WTC11 (cell line): ENCODE data around the gene RNF212. TPM values are rescaled to one million over a fixed set of nuclear protein-coding genes. Genes with fewer than 3 reads are reported as not detected.

Experiments used
- ATAC-seq: fragments of 200-7000 bp; cut with Tn5 transposase; 2 replicates; pipeline ENCODE4 v1.10.0; 2021; ENCODE audit warnings: mild to moderate bottlenecking, moderate library complexity
- CTCF ChIA-PET: fragments of 300-600 bp; sonication (Branson Sonifier 250); formaldehyde crosslinking; loops from one replicate; lab custom pipeline; 2021; ENCODE audit warnings: antibody characterized with exemption; lab: Charles Lee
- POLR2A ChIA-PET: fragments of 350-600 bp; sonication (Branson Sonifier 250); formaldehyde crosslinking; loops from one replicate; lab custom pipeline; 2021; ENCODE audit warnings: antibody characterized with exemption; lab: Charles Lee
- DNase-seq: peaks from one replicate; pipeline ENCODE4 v3.0.0; 2021; ENCODE audit warnings: low spot score
- H3K27ac Mint-ChIP-seq: 2 replicates; pipeline ENCODE4 v1.8.0; 2021; ENCODE audit warnings: mixed read lengths
- H3K27me3 Mint-ChIP-seq: 2 replicates; pipeline ENCODE4 v1.8.0; 2021; ENCODE audit warnings: low read depth, mild to moderate bottlenecking, moderate library complexity, mixed read lengths
- H3K36me3 Mint-ChIP-seq: 2 replicates; pipeline ENCODE4 v1.8.0; 2021; ENCODE audit warnings: mixed read lengths
- H3K4me1 Mint-ChIP-seq: 2 replicates; pipeline ENCODE4 v1.8.0; 2022; ENCODE audit warnings: mixed read lengths
- H3K4me3 Mint-ChIP-seq: 2 replicates; pipeline ENCODE4 v1.8.0; 2021; ENCODE audit warnings: mild to moderate bottlenecking, moderate library complexity, mixed read lengths
- H3K9me3 Mint-ChIP-seq: 2 replicates; pipeline ENCODE4 v1.8.0; 2021; ENCODE audit warnings: mixed read lengths
- CDX4 ChIP-seq: fragments of 250-450 bp; sonication (Bioruptor Pico); IDR thresholded peaks from 2 replicates; pipeline ENCODE4 v1.9.0; 2021; ENCODE audit warnings: moderate library complexity, mild to moderate bottlenecking, inconsistent platforms, borderline replicate concordance
- E2F4 ChIP-seq: sonication (generic); formaldehyde crosslinking; IDR thresholded peaks from 2 replicates; pipeline ENCODE4 v1.8.1; 2022; ENCODE audit warnings: low read depth, mild to moderate bottlenecking, moderate library complexity, missing genetic modification reagents, borderline replicate concordance
- FOXJ3 ChIP-seq: sonication (generic); formaldehyde crosslinking; IDR thresholded peaks from 2 replicates; pipeline ENCODE4 v1.9.0; 2021; ENCODE audit warnings: missing genetic modification reagents, mild to moderate bottlenecking, borderline replicate concordance
- GTF2I ChIP-seq: fragments of 250-450 bp; sonication (Bioruptor Pico); conservative IDR thresholded peaks from 2 replicates; pipeline ENCODE4 v1.4.0; 2021; ENCODE audit warnings: mild to moderate bottlenecking
- OVOL2 ChIP-seq: fragments of 250-450 bp; sonication (Bioruptor Pico); IDR thresholded peaks from 2 replicates; pipeline ENCODE4 v1.9.0; 2021; ENCODE audit warnings: mild to moderate bottlenecking, borderline replicate concordance
- ZBTB21 ChIP-seq: sonication (generic); formaldehyde crosslinking; IDR thresholded peaks from 2 replicates; pipeline ENCODE4 v1.8.1; 2023; ENCODE audit warnings: mild to moderate bottlenecking, missing genetic modification reagents, borderline replicate concordance
- ZNF396 ChIP-seq: fragments of 250-450 bp; sonication (Bioruptor Pico); IDR thresholded peaks from 2 replicates; pipeline ENCODE4 v1.8.0; 2021; ENCODE audit warnings: mild to moderate bottlenecking, moderate library complexity, borderline replicate concordance
- ZNF416 ChIP-seq: fragments of 250-450 bp; sonication (Bioruptor Pico); IDR thresholded peaks from 2 replicates; pipeline ENCODE4 v1.9.0; 2021; ENCODE audit warnings: mild to moderate bottlenecking, inconsistent platforms
- ZNF671 ChIP-seq: fragments of 250-450 bp; sonication (Bioruptor Pico); IDR thresholded peaks from 2 replicates; pipeline ENCODE4 v1.8.0; 2021; ENCODE audit warnings: mild to moderate bottlenecking
- total RNA-seq: library from RNA; stranded (reverse); gene quantifications from 3 replicates; pipeline ENCODE4 v1.2.3, GENCODE V29; 2021
- TF ChIP-seq, protein P1 (sequence below): sonication (generic); formaldehyde crosslinking; IDR thresholded peaks from 2 replicates; pipeline ENCODE4 v1.8.0; 2022; ENCODE audit warnings: mild to moderate bottlenecking, missing genetic modification reagents
- TF ChIP-seq, protein P2 (sequence below): sonication (generic); formaldehyde crosslinking; IDR thresholded peaks from 2 replicates; pipeline ENCODE4 v1.8.0; 2023; ENCODE audit warnings: missing genetic modification reagents, mild to moderate bottlenecking, borderline replicate concordance
- TF ChIP-seq, protein P3 (sequence below): sonication (generic); formaldehyde crosslinking; IDR thresholded peaks from 2 replicates; pipeline ENCODE4 v1.8.1; 2023; ENCODE audit warnings: mild to moderate bottlenecking, moderate library complexity, missing genetic modification reagents
- TF ChIP-seq, protein P4 (sequence below): sonication (generic); formaldehyde crosslinking; conservative IDR thresholded peaks from 2 replicates; pipeline ENCODE4 v1.8.1; 2022; ENCODE audit warnings: mild to moderate bottlenecking, missing genetic modification reagents

RNF212 gene
- total RNA-seq, 1 experiment from 2014 or later, result 1.0 TPM

DNA sequence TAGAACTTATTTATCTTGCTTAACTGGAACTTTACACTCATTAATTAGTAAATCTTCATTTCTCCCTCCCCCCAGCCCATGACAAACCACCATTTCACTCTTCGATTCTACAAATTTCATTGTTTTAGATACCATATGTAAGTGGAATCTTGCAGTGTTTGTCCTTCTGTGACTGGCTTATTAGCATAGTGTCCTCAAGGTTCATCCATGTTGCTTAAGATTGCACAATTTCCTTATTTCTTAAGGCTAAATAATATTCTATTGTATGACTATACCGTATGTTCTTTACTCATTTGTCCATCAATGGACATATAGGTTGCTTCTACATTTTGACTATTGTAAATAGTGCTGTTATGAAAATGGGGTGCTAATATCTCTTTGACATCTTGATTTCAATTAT, 24.5 kb upstream of the RNF212 start:
- no peak for ATAC-seq

DNA sequence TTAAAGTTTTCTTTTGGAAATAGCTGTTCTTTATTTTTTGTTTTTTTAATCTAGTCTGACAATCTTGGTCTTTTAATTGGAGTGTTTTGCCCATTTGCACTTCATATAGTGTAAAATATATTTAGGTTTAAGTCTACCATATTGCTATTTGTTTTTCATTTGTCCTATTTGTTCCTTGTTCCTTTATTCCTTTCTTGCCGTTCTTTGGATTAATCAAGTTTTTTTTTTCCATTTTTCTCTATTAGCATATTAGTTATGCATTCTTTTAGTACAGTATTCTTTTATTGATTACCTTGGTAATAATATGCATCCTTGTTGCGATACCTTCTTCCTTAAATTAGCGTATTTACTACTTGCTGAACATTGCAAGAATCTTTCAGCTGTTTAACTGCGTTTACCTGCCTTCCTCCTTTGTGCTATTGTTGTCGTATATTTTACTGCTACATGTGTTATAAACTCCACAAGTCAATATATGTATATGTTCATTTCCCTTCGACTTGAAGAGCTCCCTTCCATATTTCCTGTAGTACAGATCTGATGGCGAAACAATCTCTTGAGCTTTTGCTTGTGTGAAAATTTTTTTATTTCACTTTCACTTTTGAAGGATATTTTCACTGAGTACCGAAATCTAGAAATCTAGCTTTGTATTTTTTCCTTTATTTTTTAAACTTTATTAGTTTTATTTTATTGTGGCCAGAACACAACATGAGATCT, 23.9 kb upstream of the RNF212 start:
- DNase-seq, result no peak
- Mint-ChIP-seq H3K27me3 (peaks cover 19% of the 10 kb centered on the region; the same call in 1 of the 2 replicates), H3K36me3 (no peaks in the 10 kb centered on the region), H3K4me1 (no peaks in the 10 kb centered on the region), H3K27ac (no peak overlapping the region), H3K4me3 (no peak overlapping the region), H3K9me3 (no peaks in the 10 kb centered on the region)
- ChIA-PET CTCF (interaction anchor here (1.0 kb wide), 1 partner anchor 131 kb away, joined by 3 read pairs; no protein-coding TSS in a partner anchor), POLR2A (interaction anchor here (0.5 to 0.7 kb wide), 2 partner anchors 31 to 157 kb away, joined by 3 read pairs; no protein-coding TSS in a partner anchor)
- no peak for TF ChIP-seq ZNF671
- no peak for TF ChIP-seq OVOL2 (CRISPR knock-in tag)
- TF ChIP-seq FOXJ3, result no peak
- no peak for TF ChIP-seq GTF2I
- TF ChIP-seq ZNF396 (CRISPR knock-in tag), result no peak
- TF ChIP-seq, protein P1, sequence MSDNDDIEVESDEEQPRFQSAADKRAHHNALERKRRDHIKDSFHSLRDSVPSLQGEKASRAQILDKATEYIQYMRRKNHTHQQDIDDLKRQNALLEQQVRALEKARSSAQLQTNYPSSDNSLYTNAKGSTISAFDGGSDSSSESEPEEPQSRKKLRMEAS (CRISPR knock-in tag), result no peak
- TF ChIP-seq, protein P2, sequence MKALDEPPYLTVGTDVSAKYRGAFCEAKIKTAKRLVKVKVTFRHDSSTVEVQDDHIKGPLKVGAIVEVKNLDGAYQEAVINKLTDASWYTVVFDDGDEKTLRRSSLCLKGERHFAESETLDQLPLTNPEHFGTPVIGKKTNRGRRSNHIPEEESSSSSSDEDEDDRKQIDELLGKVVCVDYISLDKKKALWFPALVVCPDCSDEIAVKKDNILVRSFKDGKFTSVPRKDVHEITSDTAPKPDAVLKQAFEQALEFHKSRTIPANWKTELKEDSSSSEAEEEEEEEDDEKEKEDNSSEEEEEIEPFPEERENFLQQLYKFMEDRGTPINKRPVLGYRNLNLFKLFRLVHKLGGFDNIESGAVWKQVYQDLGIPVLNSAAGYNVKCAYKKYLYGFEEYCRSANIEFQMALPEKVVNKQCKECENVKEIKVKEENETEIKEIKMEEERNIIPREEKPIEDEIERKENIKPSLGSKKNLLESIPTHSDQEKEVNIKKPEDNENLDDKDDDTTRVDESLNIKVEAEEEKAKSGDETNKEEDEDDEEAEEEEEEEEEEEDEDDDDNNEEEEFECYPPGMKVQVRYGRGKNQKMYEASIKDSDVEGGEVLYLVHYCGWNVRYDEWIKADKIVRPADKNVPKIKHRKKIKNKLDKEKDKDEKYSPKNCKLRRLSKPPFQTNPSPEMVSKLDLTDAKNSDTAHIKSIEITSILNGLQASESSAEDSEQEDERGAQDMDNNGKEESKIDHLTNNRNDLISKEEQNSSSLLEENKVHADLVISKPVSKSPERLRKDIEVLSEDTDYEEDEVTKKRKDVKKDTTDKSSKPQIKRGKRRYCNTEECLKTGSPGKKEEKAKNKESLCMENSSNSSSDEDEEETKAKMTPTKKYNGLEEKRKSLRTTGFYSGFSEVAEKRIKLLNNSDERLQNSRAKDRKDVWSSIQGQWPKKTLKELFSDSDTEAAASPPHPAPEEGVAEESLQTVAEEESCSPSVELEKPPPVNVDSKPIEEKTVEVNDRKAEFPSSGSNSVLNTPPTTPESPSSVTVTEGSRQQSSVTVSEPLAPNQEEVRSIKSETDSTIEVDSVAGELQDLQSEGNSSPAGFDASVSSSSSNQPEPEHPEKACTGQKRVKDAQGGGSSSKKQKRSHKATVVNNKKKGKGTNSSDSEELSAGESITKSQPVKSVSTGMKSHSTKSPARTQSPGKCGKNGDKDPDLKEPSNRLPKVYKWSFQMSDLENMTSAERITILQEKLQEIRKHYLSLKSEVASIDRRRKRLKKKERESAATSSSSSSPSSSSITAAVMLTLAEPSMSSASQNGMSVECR (CRISPR knock-in tag), result no peak
- ATAC-seq, result no peak

More for the DNA sequence above, 24.5 kb upstream of the RNF212 start:
- TF ChIP-seq CDX4 (no peak), E2F4 (CRISPR knock-in tag) (no peak), FOXJ3 (no peak), ZBTB21 (CRISPR knock-in tag) (no peak), ZNF416 (CRISPR knock-in tag) (no peak)
- TF ChIP-seq, protein P3, sequence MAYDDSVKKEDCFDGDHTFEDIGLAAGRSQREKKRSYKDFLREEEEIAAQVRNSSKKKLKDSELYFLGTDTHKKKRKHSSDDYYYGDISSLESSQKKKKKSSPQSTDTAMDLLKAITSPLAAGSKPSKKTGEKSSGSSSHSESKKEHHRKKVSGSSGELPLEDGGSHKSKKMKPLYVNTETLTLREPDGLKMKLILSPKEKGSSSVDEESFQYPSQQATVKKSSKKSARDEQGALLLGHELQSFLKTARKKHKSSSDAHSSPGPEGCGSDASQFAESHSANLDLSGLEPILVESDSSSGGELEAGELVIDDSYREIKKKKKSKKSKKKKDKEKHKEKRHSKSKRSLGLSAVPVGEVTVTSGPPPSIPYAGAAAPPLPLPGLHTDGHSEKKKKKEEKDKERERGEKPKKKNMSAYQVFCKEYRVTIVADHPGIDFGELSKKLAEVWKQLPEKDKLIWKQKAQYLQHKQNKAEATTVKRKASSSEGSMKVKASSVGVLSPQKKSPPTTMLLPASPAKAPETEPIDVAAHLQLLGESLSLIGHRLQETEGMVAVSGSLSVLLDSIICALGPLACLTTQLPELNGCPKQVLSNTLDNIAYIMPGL, result no peak
- TF ChIP-seq, protein P4, sequence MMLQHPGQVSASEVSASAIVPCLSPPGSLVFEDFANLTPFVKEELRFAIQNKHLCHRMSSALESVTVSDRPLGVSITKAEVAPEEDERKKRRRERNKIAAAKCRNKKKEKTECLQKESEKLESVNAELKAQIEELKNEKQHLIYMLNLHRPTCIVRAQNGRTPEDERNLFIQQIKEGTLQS (CRISPR knock-in tag), result no peak
- TF ChIP-seq, protein P2 (CRISPR knock-in tag), result no peak
- Mint-ChIP-seq H3K4me3 (no peak overlapping the region), H3K4me1 (no peaks in the 10 kb centered on the region), H3K27me3 (peaks cover 24% of the 10 kb centered on the region; the same call in 1 of the 2 replicates), H3K27ac (no peak overlapping the region), H3K36me3 (no peaks in the 10 kb centered on the region), H3K9me3 (no peaks in the 10 kb centered on the region)
- DNase-seq, result no peak
- ChIA-PET POLR2A (no interaction called here), CTCF (interaction anchor here (1.0 kb wide), 1 partner anchor 130 kb away, joined by 3 read pairs; no protein-coding TSS in a partner anchor)
